ENCODE data around the gene FBXO39.

Gene FBXO39

DNA sequence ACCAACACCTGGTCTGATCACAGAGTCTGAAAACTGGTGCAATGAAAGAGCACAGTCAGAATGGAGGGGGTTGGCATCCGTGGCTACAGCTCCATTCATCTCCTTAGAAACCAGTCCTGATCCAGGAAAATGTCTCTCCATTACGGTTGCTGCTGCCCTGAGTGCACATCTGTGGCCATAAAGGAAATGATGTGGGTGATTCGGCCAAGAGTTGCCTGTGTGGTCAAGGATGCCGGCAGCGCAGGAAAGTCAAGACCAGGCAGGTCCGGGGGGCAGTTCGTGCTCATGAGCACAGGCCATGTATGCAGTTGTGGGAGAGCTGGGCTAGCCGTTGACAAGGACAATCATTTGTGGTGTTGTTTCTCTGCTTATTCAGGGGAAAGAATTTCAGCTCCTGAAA, 14.2 kb upstream of the FBXO39 start:
- Histone ChIP-seq H3K27ac (ENCODE audit: extremely low read depth, low read depth, low read length) (no peak overlapping the region), H3K4me3 (ENCODE audit: low read depth, low read length) (no peak overlapping the region), H3K9me3 (ENCODE audit: control insufficient read depth, insufficient read depth, low read depth, low read length) (no peaks in the 10 kb centered on the region), H3K36me3 (ENCODE audit: control insufficient read depth in 2 of 2, insufficient read depth in 1 of 2, low read length in 2 of 2) (no peaks in the 10 kb centered on the region), H3K4me1 (ENCODE audit: control insufficient read depth, insufficient read depth, low read length) (no peaks in the 10 kb centered on the region)
- ChIA-PET CTCF (no interaction called here), POLR2A (no interaction called here)
- TF ChIP-seq, protein P1, sequence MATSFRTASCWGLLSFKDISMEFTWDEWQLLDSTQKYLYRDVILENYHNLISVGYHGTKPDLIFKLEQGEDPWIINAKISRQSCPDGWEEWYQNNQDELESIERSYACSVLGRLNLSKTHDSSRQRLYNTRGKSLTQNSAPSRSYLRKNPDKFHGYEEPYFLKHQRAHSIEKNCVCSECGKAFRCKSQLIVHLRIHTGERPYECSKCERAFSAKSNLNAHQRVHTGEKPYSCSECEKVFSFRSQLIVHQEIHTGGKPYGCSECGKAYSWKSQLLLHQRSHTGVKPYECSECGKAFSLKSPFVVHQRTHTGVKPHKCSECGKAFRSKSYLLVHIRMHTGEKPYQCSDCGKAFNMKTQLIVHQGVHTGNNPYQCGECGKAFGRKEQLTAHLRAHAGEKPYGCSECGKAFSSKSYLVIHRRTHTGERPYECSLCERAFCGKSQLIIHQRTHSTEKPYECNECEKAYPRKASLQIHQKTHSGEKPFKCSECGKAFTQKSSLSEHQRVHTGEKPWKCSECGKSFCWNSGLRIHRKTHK (tag by site-specific recombination; IDR thresholded peaks at IDR 0.05): no peak
- TF ChIP-seq ZBTB20 (tag by site-specific recombination; IDR thresholded peaks at IDR 0.05) (no peak), ZNF391 (tag by site-specific recombination; IDR thresholded peaks at IDR 0.05; ENCODE audit: borderline replicate concordance, low read depth) (no peak), PRDM1 (tag by site-specific recombination; IDR thresholded peaks at IDR 0.05) (no peak), ZNF658 (tag by site-specific recombination; IDR thresholded peaks at IDR 0.05) (no peak), ZIC2 (tag by site-specific recombination; IDR thresholded peaks at IDR 0.05) (no peak), ZNF214 (tag by site-specific recombination; IDR thresholded peaks at IDR 0.05; ENCODE audit: borderline replicate concordance) (no peak), YY2 (tag by site-specific recombination; IDR thresholded peaks at IDR 0.05) (no peak)

DNA sequence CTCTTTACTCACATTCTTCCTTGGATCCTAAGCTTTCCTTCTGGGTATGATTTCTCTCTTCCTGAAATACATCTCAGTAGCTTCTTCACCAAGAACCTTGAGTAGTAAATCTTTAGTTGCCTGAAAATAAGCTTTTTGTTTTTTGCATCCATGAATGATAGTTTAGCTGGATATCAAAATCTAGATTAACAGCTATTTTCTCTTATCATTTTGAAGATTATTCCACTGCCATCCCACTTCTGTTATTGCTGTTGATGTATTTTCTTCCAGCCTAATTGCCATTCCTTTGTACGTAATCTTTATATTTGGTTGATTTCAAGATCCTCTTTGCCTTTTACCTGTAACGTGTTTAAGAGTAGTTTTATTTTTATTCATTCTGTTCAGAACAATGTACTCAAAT, 7.6 kb upstream of the FBXO39 start:
- ChIA-PET CTCF (interaction anchor here (0.6 to 0.7 kb wide), 2 partner anchors 98 to 142 kb away, joined by 3 read pairs; no protein-coding TSS in a partner anchor), POLR2A (no interaction called here)
- Histone ChIP-seq H3K36me3 (ENCODE audit: control insufficient read depth in 2 of 2, insufficient read depth in 1 of 2, low read length in 2 of 2) (no peaks in the 10 kb centered on the region), H3K4me3 (ENCODE audit: low read depth, low read length) (no peak overlapping the region), H3K9me3 (ENCODE audit: control insufficient read depth, insufficient read depth, low read depth, low read length) (no peaks in the 10 kb centered on the region; the same call in 1 of the 2 replicates), H3K27ac (ENCODE audit: extremely low read depth, low read depth, low read length) (no peak overlapping the region), H3K4me1 (ENCODE audit: control insufficient read depth, insufficient read depth, low read length) (no peaks in the 10 kb centered on the region)
- no peak for TF ChIP-seq ZNF701 (tag by site-specific recombination; IDR thresholded peaks at IDR 0.05)
- TF ChIP-seq ZNF341 (tag by site-specific recombination; IDR thresholded peaks at IDR 0.05; ENCODE audit: low read depth): no peak
- TF ChIP-seq, protein P2, sequence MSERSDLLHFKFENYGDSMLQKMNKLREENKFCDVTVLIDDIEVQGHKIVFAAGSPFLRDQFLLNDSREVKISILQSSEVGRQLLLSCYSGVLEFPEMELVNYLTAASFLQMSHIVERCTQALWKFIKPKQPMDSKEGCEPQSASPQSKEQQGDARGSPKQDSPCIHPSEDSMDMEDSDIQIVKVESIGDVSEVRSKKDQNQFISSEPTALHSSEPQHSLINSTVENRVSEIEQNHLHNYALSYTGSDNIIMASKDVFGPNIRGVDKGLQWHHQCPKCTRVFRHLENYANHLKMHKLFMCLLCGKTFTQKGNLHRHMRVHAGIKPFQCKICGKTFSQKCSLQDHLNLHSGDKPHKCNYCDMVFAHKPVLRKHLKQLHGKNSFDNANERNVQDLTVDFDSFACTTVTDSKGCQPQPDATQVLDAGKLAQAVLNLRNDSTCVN (tag by site-specific recombination; optimal IDR thresholded peaks at IDR 0.05): no peak
- no peak for TF ChIP-seq ZBTB7A (tag by site-specific recombination; IDR thresholded peaks at IDR 0.05; ENCODE audit: low read depth)
- TF ChIP-seq, protein P3, sequence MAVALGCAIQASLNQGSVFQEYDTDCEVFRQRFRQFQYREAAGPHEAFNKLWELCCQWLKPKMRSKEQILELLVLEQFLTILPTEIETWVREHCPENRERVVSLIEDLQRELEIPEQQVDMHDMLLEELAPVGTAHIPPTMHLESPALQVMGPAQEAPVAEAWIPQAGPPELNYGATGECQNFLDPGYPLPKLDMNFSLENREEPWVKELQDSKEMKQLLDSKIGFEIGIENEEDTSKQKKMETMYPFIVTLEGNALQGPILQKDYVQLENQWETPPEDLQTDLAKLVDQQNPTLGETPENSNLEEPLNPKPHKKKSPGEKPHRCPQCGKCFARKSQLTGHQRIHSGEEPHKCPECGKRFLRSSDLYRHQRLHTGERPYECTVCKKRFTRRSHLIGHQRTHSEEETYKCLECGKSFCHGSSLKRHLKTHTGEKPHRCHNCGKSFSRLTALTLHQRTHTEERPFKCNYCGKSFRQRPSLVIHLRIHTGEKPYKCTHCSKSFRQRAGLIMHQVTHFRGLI (tag by site-specific recombination; IDR thresholded peaks at IDR 0.05): no peak
- TF ChIP-seq, protein P4, sequence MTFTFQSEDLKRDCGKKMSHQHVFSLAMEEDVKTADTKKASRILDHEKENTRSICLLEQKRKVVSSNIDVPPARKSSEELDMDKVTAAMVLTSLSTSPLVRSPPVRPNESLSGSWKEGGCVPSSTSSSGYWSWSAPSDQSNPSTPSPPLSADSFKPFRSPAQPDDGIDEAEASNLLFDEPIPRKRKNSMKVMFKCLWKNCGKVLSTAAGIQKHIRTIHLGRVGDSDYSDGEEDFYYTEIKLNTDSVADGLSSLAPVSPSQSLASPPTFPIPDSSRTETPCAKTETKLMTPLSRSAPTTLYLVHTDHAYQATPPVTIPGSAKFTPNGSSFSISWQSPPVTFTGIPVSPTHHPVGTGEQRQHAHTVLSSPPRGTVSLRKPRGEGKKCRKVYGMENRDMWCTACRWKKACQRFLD (tag by site-specific recombination; IDR thresholded peaks at IDR 0.05): no peak
- no peak for TF ChIP-seq ZNF624 (tag by site-specific recombination; IDR thresholded peaks at IDR 0.05)
- no peak for TF ChIP-seq REPIN1 (tag by site-specific recombination; IDR thresholded peaks at IDR 0.05; ENCODE audit: low read depth)
- no peak for TF ChIP-seq ZNF596 (tag by site-specific recombination; IDR thresholded peaks at IDR 0.05)
- no peak for TF ChIP-seq TCF7L2 (IDR thresholded peaks at IDR 0.05; ENCODE audit: borderline replicate concordance, low read depth, low read length)
- TF ChIP-seq, protein P5, sequence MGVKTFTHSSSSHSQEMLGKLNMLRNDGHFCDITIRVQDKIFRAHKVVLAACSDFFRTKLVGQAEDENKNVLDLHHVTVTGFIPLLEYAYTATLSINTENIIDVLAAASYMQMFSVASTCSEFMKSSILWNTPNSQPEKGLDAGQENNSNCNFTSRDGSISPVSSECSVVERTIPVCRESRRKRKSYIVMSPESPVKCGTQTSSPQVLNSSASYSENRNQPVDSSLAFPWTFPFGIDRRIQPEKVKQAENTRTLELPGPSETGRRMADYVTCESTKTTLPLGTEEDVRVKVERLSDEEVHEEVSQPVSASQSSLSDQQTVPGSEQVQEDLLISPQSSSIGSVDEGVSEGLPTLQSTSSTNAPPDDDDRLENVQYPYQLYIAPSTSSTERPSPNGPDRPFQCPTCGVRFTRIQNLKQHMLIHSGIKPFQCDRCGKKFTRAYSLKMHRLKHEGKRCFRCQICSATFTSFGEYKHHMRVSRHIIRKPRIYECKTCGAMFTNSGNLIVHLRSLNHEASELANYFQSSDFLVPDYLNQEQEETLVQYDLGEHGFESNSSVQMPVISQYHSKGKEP (tag by site-specific recombination; IDR thresholded peaks at IDR 0.05): no peak
- no peak for TF ChIP-seq GFI1B (tag by site-specific recombination; IDR thresholded peaks at IDR 0.05)
- no peak for TF ChIP-seq ZNF792 (tag by site-specific recombination; IDR thresholded peaks at IDR 0.05)
- no peak for TF ChIP-seq ZNF157 (tag by site-specific recombination; IDR thresholded peaks at IDR 0.05)
- TF ChIP-seq ZNF777 (tag by site-specific recombination; IDR thresholded peaks at IDR 0.05; ENCODE audit: borderline replicate concordance): no peak
- TF ChIP-seq ZNF621 (tag by site-specific recombination; IDR thresholded peaks at IDR 0.05): no peak
- no peak for TF ChIP-seq GLIS1 (tag by site-specific recombination; IDR thresholded peaks at IDR 0.05)
- TF ChIP-seq HOXD13 (CRISPR knock-in tag; IDR thresholded peaks at IDR 0.05; ENCODE audit: borderline replicate concordance): no peak
